Adrenal gland (tissue), 12 donors: ENCODE results near the gene ZBTB40. TPM values are rescaled to one million over a fixed set of nuclear protein-coding genes. Genes with fewer than 3 reads are reported as not detected.

ENCODE experiments used
- DNase-seq, 7 donors: peaks; one replicate each; pipeline ENCODE4 v3.0.0-alpha.2; 2019 to 2020
- H3K27ac ChIP-seq, 5 donors: fragments of 200-600 bp; sonication (generic) in 4 of 5; 1 replicate in 3 of 5; 2 replicates in 2 of 5; pipeline versions ENCODE4 v1.5.1 to v1.8.0; 2016 to 2020; ENCODE audit warnings: mild to moderate bottlenecking in 1 of 5
- H3K27me3 ChIP-seq: fragments of 200-600 bp; 2 replicates; pipeline ENCODE4 v1.8.0; 2021
- H3K36me3 ChIP-seq, 2 donors: fragments of 200-600 bp; replicated peaks in 1 of 2; 1 replicate in 1 of 2; 2 replicates in 1 of 2; pipeline versions ENCODE4 v1.5.1 to v1.8.0; 2018 to 2022
- H3K4me1 ChIP-seq, 2 donors: fragments of 200-600 bp; replicated peaks in 1 of 2; 1 replicate in 1 of 2; 2 replicates in 1 of 2; pipeline versions ENCODE4 v1.5.1 to v1.8.0; 2018 to 2021
- H3K4me3 ChIP-seq, 4 donors: fragments of 200-600 bp; sonication (generic) in 3 of 4; one replicate each; pipeline ENCODE4 v1.5.1; 2016 to 2018
- H3K9me3 ChIP-seq, 3 donors: fragments of 200-600 bp; sonication (generic) in 1 of 3; replicated peaks in 1 of 3; 1 replicate in 2 of 3; 2 replicates in 1 of 3; pipeline versions ENCODE4 v1.5.1 to v1.8.0; 2016 to 2021
- POLR2A ChIP-seq, 2 donors: fragments of 450-650 bp; IDR thresholded peaks; one replicate each; pipeline ENCODE4 v1.6.1; 2017; ENCODE audit warnings: antibody characterized with exemption in 2 of 2, mild to moderate bottlenecking in 2 of 2, moderate library complexity in 1 of 2
- WGBS, 4 donors: extraction: QIAGEN DNeasy Blood & Tissue Kit in 2 of 4; methylation state at CpG; one replicate each; pipeline versions ENCODE4 v1.1.5 to v1.1.7; 2013 to 2017; 5-methylcytosine and 5-hydroxymethylcytosine counted together
- intact Hi-C, 2 donors: fragments of 100-400 bp; cut with DNase I; formaldehyde crosslinking; loops; one replicate each; pipeline versions ENCODE4 v1.14.1 to v1.15.0; 2022 to 2023
- polyA plus RNA-seq, 3 donors: library from polyadenylated mRNA; stranded (reverse); fragments of 200-250 nt in 2 of 3; fragments of 350-450 nt in 1 of 3; fragmentation: Illumina TruSeq in 1 of 3; extraction: RNeasy Lipid Tissue Mini Kit (QIAGEN cat#74804) in 1 of 3; gene quantifications; one replicate each; pipeline ENCODE4 v1.2.3, GENCODE V29; 2013 to 2014
- total RNA-seq, 9 donors: library from RNA; depleted of rRNA in 4 of 9; stranded (reverse); fragments of >200 nt in 4 of 9; fragments of 120-200 nt in 1 of 9; fragmentation: NEBNext Ultra II Directional in 1 of 9; extraction: Animal tissue kit (Norgen Biotek cat#: 25700) in 1 of 9; gene quantifications; one replicate each; pipeline versions ENCODE4 v1.1.0 to v1.2.4, GENCODE V29; 2013 to 2023
- TF ChIP-seq, protein P1 (sequence below), 6 experiments: fragments of 450-650 bp in 4 of 6; fragments of 200-600 bp in 2 of 6; sonication (generic) in 1 of 6; IDR thresholded peaks; 1 replicate in 5 of 6; 2 replicates in 1 of 6; pipeline versions ENCODE4 v1.5.1 to v1.8.0; 2016 to 2021; ENCODE audit warnings: antibody characterized with exemption in 6 of 6, mild to moderate bottlenecking in 2 of 6, moderate library complexity in 1 of 6
- donor health status: healthy with polysubstance abuse.
- donor health status: Bipolar disorder and iron deficiency.
- donor health status: DM: yes; HTN: yes; CAD: no.
- donor health status: DM: no; HTN: no; CAD: no.
- donor health status: DM: no; HTN: no; CAD: no.
- donor health status: DM: yes; HTN: yes; CAD: no.

The ZBTB40 gene
- total and polyA plus RNA-seq, 12 donors, result 17.1 to 45.7 (median 27.7) TPM

DNA sequence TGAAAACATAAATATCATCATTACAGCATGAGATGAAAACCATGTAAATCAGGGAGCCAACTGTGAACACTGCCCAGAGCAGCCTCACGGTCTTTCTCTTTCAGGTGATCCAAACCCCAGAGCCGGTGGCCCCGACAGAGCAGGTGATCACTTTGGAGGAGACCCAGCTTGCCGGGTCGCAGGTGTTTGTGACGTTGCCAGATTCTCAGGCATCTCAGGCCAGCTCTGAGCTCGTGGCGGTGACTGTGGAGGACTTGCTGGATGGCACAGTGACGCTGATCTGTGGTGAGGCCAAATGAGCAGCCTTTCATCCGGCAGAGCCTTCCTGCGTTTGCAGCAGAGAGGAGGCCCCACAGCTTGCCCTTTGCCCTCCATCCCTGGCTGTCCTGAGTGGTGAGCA, 74.4 kb downstream of the ZBTB40 start:
- H3K36me3 ChIP-seq, result peaks cover 0 to 64% of the 10 kb centered on the region in 2 donors

DNA sequence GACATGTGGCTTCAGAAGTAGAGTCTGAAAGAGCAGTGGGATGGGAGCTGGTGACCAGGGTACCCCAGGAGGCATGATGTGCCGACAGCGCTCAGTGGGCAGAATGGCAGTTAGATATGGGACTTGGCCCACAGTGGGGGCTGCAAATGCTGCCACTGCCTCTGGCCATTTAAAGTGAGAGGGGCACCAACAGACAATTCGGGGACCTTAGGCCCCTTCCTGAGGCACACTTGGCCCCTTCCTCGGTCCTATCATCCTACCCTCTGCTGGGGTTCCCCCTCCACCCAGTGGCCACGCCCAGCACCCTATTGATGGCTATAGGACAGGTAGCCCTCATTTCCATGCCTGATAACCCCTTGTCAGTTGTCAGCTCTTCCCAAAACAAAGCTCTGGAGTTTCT, 75.0 kb downstream of the ZBTB40 start:
- Histone ChIP-seq H3K27me3 (no peaks in the 10 kb centered on the region), H3K27ac (peak overlapping the region in 1 of 5 donors; percentile 44), H3K9me3 (no peaks in the 10 kb centered on the region), H3K36me3 (peaks cover 0 to 58% of the 10 kb centered on the region in 2 donors), H3K4me1 (peaks cover 0 to 15% of the 10 kb centered on the region in 2 donors), H3K4me3 (no peak overlapping the region)
- no peak for TF ChIP-seq POLR2A (IDR thresholded peaks at IDR 0.05)
- TF ChIP-seq, protein P1, sequence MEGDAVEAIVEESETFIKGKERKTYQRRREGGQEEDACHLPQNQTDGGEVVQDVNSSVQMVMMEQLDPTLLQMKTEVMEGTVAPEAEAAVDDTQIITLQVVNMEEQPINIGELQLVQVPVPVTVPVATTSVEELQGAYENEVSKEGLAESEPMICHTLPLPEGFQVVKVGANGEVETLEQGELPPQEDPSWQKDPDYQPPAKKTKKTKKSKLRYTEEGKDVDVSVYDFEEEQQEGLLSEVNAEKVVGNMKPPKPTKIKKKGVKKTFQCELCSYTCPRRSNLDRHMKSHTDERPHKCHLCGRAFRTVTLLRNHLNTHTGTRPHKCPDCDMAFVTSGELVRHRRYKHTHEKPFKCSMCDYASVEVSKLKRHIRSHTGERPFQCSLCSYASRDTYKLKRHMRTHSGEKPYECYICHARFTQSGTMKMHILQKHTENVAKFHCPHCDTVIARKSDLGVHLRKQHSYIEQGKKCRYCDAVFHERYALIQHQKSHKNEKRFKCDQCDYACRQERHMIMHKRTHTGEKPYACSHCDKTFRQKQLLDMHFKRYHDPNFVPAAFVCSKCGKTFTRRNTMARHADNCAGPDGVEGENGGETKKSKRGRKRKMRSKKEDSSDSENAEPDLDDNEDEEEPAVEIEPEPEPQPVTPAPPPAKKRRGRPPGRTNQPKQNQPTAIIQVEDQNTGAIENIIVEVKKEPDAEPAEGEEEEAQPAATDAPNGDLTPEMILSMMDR (IDR thresholded peaks at IDR 0.05), result no peak
- intact Hi-C loops, result loop anchor here (5.0 to 10.0 kb wide), 2 partner anchors 102 to 116 kb away; partner anchors contain the start of gene C1QC (in 2 of the 2)
- DNase-seq, result no peak
- 88 to 96% (median 93%) methylated on average over 4 to 5 of the region's 5 CpGs for WGBS, 4 donors

More for the DNA sequence above, 74.4 kb downstream of the ZBTB40 start:
- DNase-seq, result no peak
- H3K4me1 ChIP-seq, result peaks cover 0 to 11% of the 10 kb centered on the region in 2 donors
- intact Hi-C loops, result loop anchor here (5.0 to 10.0 kb wide), 2 partner anchors 101 to 116 kb away; partner anchors contain the start of gene C1QC (in 2 of the 2)
- H3K4me3 ChIP-seq, result no peak overlapping the region
- no peak overlapping the region for H3K27ac ChIP-seq
- 83 to 88% (median 87%) methylated on average over 4 to 11 of the region's 11 CpGs for WGBS, 4 donors
- TF ChIP-seq, protein P1 (IDR thresholded peaks at IDR 0.05), result no peak
- no peak for TF ChIP-seq POLR2A (IDR thresholded peaks at IDR 0.05)
- H3K27me3 ChIP-seq, result no peaks in the 10 kb centered on the region
- H3K9me3 ChIP-seq, result no peaks in the 10 kb centered on the region

DNA sequence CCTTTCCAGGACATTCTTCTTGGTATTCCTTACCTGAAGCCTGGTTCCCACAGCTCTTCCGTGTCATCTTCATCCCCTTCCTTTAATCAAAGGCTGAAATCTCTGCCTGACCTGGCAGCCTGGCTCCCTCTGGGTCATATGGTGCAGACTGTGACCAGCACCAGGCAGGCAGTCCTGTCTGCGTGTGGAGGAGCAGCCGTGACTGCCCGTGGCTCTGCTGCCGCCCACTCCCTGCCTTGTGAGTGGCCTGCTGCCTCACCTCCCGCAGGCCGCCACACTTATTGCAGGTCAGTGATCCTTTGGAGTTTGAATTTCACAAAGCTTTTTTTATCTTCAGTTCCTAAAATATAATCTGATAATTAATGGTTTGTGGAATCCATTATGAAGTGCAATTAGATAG, 75.5 kb downstream of the ZBTB40 start:
- peak in 1 of 7 donors; percentile 70 for DNase-seq
- peaks cover 0 to 54% of the 10 kb centered on the region in 2 donors for H3K36me3 ChIP-seq
- H3K4me3 ChIP-seq, result no peak overlapping the region
- peaks cover 0 to 15% of the 10 kb centered on the region in 2 donors for H3K4me1 ChIP-seq
- no peaks in the 10 kb centered on the region for H3K27me3 ChIP-seq
- no peak for TF ChIP-seq POLR2A (IDR thresholded peaks at IDR 0.05)
- TF ChIP-seq, protein P1 (IDR thresholded peaks at IDR 0.05), result no peak
- 70 to 86% (median 83%) methylated on average over 7 of the region's 7 CpGs for WGBS, 4 donors
- intact Hi-C loops, result loop anchor here (5.0 to 10.0 kb wide), 2 partner anchors 102 to 115 kb away; partner anchors contain the start of gene C1QC (in 2 of the 2)
- H3K27ac ChIP-seq, result peak overlapping the region in 1 of 5 donors; percentile 44
- H3K9me3 ChIP-seq, result no peaks in the 10 kb centered on the region

DNA sequence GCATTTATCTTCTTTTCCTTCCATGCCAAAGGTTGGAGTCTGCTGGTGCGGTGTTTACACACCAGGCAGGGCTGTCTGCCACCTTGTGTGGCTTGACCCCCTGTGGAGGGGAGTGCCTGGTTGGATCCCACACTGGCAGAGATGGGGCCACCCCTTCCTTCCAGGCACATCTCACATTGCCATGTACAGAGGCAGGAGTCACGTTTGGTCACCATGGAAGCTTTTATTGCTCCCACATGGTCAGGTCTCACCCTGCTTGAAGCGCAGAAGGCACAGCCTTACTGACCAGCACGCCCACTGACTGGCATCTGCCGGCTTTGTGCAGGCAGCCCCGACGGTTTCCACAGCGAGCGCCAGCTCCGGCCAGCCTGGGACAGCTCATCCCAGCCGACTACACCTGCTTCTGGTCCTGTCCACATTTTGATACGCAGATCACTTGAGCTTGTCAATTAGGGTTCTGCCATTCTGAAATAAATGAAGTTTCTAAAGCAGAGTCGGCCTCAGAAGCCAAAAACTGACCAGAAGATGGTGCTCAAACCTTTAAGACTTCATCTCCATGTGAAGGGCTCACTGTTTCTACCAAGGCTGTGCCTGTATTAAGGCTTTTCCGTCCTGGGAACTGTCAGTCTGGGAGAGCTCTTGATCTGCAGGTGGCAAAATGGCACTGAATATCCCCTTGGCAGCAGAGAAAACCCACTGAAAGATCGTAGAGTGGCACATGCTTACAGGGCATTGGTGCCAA, 76.1 kb downstream of the ZBTB40 start:
- intact Hi-C loops, result loop anchor here (5.0 to 10.0 kb wide), 2 partner anchors 103 to 115 kb away; partner anchors contain the start of gene C1QC (in 2 of the 2)
- no peak for DNase-seq
- Histone ChIP-seq H3K27ac (peak overlapping the region in 1 of 5 donors; percentile 44), H3K4me3 (no peak overlapping the region), H3K4me1 (peaks cover 0 to 15% of the 10 kb centered on the region in 2 donors), H3K36me3 (peaks cover 0 to 48% of the 10 kb centered on the region in 2 donors), H3K27me3 (no peaks in the 10 kb centered on the region), H3K9me3 (no peaks in the 10 kb centered on the region)
- WGBS, 4 donors, result 76 to 89% (median 83%) methylated on average over 15 of the region's 15 CpGs
- TF ChIP-seq, protein P1 (IDR thresholded peaks at IDR 0.05), result peak in 3 of 6 experiments; percentile 13 to 27 (median 26)
- TF ChIP-seq POLR2A (IDR thresholded peaks at IDR 0.05), result no peak
